HG03135 (cell line): Measurements from ENCODE around the gene ABLIM2.

ENCODE experiments used
- ATAC-seq: cut with Tn5 transposase; IDR thresholded peaks from one replicate; pipeline ENCODE4 v1.9.1; 2021; ENCODE audit warnings: mild to moderate bottlenecking, moderate library complexity; ENCODE audit not compliant: unreplicated experiment

Gene ABLIM2

GRCh38 chr4:8106451-8107025, 52.1 kb downstream of the ABLIM2 start:
- no peak for ATAC-seq

DNA sequence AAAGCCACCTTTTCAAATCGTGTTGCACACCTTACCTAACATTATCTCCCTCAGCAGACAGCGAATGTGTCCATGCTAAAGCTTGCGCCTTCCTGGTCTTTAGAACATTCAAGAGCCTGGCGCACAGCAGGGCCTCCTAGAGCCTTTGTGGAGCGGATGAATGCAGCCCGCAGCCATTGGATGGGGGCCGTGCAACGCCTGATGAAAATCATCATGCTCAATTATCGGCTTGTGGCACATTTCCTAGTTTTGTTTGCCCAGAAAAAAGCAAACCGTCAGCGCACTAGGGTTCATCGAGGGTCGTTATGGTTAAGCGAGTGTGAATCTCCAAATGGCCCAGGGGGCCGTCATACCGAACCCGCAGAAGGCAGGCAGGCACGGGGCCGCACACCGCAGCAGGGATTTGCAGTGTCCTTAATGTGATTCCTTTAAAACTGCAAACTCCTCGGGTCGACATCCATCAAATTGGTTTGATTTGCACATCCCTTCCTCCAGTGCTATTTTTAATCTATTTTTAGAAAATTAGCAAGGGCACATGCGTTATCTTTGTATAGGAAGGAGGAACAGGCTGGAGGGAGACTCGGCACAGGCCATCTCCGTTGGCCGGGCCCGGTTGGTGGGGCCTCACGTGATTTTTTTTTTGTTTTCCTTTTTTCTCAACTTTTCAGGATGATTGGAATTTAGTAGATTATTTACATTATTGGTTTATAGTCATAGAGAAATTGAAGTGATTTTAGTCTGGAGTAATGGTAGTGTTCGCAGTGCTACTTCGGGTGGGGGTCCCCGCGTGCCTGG, 53.1 kb downstream of the ABLIM2 start:
- ATAC-seq = no peak

- no peak for ATAC-seq
Observed at GRCh38 chr4:8104491-8105305, 53.9 kb downstream of the ABLIM2 start.

DNA sequence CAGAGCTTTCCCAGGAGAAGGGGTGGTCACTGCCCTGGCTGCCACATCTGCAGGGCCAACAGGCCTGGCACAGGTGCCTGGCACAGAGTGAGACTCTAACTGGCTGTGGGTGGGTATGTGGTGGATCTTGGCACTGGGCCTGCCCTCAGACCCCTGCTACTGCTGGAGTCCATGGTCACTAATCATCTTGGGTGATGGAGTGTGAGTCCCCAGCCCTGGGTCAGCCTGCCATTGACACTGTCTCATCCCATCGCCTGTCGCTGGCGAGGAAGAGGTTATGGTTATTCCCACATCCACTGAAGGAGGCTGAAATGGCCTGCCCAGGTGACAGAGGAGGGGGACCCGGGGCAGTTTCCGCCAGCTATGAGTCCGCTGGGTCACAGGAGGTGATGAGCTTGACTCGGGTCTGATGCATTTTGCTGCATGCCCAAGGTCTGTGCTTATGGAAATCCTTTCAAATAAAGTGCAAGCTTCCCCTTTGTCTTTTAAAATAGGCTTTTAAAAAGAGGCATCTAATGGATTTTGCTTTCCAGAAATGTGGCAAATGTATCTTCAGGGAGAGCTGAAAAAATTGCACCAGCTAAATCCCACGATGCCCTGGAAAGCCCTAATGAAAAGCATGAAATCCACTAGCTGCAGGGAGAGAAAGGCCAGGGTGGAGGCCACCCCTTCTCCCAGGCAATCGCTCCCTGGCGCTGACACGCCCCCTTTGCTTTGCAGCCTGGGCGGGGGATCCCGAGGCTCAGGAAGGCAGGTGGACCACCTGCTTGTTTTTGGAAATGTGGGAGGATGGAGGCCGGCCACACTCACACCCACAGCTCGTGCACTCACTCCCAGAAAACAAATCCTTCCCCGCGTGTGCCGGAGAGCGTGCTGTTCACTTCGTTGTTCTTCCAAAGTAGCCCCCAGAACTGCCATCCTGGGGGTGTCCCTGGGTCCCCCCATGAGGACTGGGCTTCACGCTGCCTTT, 54.9 kb downstream of the ABLIM2 start:
- no peak for ATAC-seq

DNA sequence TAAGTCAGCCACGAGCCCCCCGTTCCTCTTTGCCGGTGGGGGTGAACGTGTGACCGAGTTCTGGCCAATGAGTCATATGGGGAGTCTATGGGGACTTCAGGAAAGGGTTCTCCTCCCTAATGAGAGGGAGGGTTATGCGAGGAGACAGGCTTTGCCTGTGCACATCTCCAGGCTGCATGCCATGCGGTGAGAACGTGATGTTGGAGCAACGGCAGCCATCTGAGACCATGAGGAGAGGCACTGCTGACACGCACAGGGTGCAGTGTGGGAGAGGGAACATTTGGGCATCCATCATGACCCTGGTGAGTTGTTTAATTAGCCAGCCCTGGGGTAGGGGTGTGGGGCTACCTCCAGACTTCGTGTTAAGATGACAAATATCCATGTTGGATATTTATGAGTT, 55.8 kb downstream of the ABLIM2 start:
- no peak for ATAC-seq

DNA sequence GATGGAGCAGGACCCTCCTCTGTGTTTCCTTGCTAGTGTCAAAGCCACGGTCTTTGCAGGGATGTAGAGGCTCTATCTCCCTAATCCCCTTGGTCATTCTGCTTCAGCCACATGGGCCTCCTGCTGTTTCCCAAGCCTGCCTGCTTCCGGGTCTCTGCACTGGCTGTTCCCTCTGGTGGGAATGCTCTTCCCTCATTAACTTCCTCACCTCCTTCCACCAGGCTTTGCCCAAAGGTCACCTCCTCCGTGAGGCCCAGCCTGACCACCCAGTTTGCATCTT, 56.6 kb downstream of the ABLIM2 start:
- no peak for ATAC-seq

DNA sequence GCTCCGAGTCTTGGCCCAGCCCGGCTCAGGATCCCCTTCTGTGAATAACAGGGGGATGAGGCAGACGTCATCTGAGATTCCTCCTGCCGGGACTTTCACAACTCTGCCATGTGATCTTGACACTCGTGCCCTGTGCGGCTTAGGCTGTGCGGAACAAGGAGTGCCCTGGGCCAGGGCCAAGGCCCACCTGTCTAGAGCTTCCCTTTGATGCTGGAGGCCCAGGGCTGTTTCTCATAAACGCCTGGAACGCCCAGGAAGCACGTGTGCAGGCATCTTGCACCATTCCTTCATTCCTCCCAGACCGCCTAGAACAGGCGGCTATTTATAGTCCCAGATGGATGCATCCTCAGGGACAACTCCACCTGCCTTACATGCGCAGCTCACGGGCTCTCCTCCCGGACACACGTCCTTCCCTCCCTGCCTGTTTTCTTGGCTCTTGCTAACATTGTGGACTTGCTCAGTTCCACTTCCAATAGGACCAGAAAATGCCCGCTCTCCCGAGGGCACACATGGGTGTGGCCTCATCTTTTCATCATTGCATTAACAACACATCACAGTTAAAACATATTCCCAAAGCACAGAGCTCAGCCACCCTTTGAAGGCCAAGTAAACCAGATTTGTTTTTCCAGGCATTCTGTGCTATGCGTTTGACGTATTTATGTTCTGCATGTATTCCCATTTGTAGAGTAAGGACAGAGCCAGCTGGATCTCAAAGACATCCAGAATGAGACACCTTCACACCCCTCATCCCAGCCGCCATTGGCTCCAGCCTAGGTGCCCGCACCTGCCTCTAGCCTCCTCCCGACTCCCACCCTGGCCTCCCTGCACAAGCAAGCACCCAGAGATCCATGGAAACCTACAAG, 57.2 kb downstream of the ABLIM2 start:
- ATAC-seq = no peak

DNA sequence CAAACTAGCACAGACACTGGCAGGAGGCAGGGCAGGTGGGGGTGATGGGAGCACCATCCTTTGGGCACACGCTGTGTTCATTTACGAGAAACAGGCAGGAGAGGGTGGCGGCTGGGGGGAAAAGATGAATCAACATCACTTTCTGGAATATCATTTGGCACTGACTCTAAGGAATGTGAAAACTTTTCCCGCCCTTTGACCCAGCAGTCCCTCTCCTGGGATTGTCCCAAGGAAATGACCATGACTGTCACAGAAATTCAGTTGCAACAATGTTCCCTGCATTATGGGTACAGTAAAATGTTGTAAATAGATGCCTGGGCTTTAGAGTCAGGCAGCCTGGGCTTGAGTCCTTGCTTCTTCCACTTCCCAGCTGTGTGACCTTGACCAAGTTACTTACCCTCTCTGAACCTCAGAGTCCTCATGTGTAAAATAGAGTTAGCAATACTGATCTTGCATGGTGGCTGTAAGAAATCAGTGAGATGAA, 58.6 kb downstream of the ABLIM2 start:
- ATAC-seq = no peak

GRCh38 chr4:8098506-8098905, 60.1 kb downstream of the ABLIM2 start:
- ATAC-seq = no peak

GRCh38 chr4:8097721-8098345, 60.8 kb downstream of the ABLIM2 start:
- no peak for ATAC-seq

DNA sequence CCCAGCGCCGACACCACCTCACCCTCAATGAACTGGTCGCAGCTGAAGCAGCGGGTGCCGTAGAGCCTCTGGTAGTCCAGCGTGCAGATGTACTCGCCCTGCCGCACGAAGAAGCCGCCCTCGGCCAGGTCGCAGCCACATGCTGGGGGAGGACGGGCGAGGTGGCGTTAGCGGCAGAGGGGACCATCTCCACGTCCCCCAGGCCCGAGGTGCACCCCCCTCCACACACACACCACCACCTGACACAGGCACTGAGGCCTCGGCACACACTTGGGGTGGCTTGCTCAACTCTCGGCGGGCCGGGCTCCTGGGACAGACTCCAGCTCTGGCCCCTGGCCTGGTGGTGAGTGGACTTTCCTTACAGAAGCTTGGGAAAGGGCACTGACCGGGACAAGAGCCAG, 61.5 kb downstream of the ABLIM2 start:
- ATAC-seq = no peak

DNA sequence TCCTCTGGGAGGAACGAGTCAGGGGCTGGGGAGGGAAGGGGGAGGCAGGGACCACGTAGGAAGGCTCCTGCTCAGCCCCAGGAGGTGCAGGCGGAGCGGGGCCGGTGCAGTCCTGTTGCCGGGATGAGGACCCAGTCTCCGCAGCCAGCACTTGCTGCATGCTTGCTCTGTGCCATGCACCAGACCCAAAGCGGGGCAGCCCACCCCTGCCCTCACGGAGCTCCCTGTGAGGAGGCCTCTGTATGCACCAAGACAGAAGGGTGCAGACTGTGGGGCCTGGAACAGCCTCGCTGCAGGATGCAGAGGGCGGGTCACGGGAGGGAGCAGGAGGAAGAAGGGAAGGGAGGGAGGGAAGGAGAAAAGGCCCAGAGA, 61.9 kb downstream of the ABLIM2 start:
- ATAC-seq = no peak

- no peak for ATAC-seq
Observed at GRCh38 chr4:8095956-8096689, 62.5 kb downstream of the ABLIM2 start.

DNA sequence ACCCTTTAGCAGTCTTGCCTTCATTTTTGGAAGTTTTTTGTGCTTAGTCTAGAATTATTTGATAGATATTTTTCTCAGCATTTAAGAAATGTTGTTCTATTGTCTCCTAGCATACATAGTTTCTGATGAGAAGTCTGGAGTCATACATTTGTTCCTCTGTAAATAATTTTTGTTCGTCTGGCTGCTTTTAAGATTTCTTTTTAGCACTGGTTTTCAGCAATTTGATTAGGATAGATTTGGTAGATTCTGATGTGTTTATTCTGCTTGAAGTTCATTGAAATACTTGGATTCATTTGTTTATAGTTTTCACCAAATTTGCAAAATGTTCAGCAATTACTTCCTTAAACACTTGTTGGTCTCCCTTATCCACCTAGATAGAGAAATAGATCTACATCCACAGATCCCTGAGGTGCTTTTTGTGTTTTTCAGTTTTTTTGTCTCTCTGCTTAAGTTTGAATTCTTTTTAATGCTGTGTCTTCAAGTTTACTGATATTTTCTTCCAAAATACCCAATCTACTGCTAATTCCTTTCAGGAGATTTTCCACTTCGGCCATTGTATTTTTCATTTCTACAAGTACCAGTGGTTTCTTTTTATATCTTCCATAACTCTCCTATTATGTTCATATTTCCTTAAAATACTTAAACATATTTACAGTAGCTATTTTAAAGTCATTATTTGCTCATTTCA, 64.9 kb downstream of the ABLIM2 start:
- ATAC-seq = no peak

GRCh38 chr4:8092282-8092681, 66.3 kb downstream of the ABLIM2 start:
- no peak for ATAC-seq

DNA sequence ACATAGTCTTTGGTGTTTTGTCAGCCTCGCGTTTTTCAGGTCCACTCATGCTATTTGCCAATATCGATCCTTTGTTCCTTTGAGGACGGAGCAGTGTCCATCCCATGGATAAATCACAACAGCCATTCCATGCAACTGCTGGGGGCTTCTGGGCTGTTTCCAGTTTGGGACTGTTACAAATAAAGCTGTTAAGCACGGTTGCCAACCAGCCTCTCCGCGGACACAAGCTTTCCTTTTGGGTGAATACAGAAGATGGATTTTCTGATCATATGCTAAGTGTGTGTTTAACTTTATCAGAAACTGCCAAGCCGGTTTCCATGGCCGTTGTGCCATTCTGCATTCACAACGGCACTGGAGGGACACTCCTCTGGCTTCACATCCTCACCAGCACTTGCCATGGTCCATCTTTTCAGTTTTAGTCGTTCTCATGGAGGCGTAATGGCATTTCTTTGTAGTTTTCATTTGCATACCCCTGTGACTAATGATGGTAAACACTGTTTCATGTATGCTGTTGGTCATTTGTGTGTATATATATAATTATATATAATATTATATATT, 67.8 kb downstream of the ABLIM2 start:
- no peak for ATAC-seq

GRCh38 chr4:8090312-8090711, 68.3 kb downstream of the ABLIM2 start:
- no peak for ATAC-seq

- no peak for ATAC-seq
Observed at GRCh38 chr4:8089862-8090261, 68.8 kb downstream of the ABLIM2 start.
